Liver (tissue), 9 donors: ENCODE data around the gene FKBP5. TPM values are rescaled to one million over a fixed set of nuclear protein-coding genes. Genes with fewer than 3 reads are reported as not detected.

Experiments
- DNase-seq: peaks from one replicate; pipeline ENCODE4 v3.0.0-alpha.2; 2017; ENCODE audit warnings: low spot score
- H3K27ac ChIP-seq, 2 donors: one replicate each; pipeline ENCODE4 v1.7.0; 2013; ENCODE audit warnings: inconsistent platforms in 2 of 2, low read length in 2 of 2, control low read depth in 1 of 2, low read depth in 1 of 2, mild to moderate bottlenecking in 1 of 2
- H3K27me3 ChIP-seq, 4 donors: one replicate each; pipeline versions ENCODE4 v1.6.1 to v1.7.0; 2013; ENCODE audit warnings: low read length in 3 of 4, inconsistent platforms in 1 of 4, mild to moderate bottlenecking in 1 of 4, moderate library complexity in 1 of 4; ENCODE audit not compliant: control insufficient read depth in 4 of 4, insufficient read depth in 4 of 4
- H3K36me3 ChIP-seq, 4 donors: one replicate each; pipeline versions ENCODE4 v1.6.1 to v1.7.0; 2013; ENCODE audit warnings: low read length in 3 of 4, mild to moderate bottlenecking in 3 of 4, low read depth in 1 of 4, moderate library complexity in 1 of 4; ENCODE audit not compliant: control insufficient read depth in 4 of 4, insufficient read depth in 3 of 4
- H3K4me1 ChIP-seq, 4 donors: one replicate each; pipeline versions ENCODE4 v1.6.1 to v1.7.0; 2013; ENCODE audit warnings: low read length in 3 of 4, mild to moderate bottlenecking in 3 of 4, moderate library complexity in 1 of 4; ENCODE audit not compliant: control insufficient read depth in 4 of 4, insufficient read depth in 4 of 4
- H3K4me3 ChIP-seq, 3 donors: one replicate each; pipeline versions ENCODE4 v1.6.1 to v1.7.0; 2013; ENCODE audit warnings: low read length in 3 of 3, control low read depth in 1 of 3, low read depth in 1 of 3, mild to moderate bottlenecking in 1 of 3
- H3K9ac ChIP-seq, 2 donors: one replicate each; pipeline ENCODE4 v1.7.0; 2013; ENCODE audit warnings: low read length in 2 of 2, mild to moderate bottlenecking in 2 of 2, moderate library complexity in 2 of 2, control low read depth in 1 of 2, low read depth in 1 of 2
- H3K9me3 ChIP-seq, 4 donors: one replicate each; pipeline versions ENCODE4 v1.6.1 to v1.7.0; 2013; ENCODE audit warnings: low read length in 3 of 4; ENCODE audit not compliant: control insufficient read depth in 4 of 4
- ATF3 ChIP-seq: IDR thresholded peaks from 2 replicates; pipeline ENCODE4 v1.6.1; 2016; ENCODE audit warnings: antibody characterized with exemption
- GABPA ChIP-seq, 2 donors: IDR thresholded peaks in 1 of 2; conservative IDR thresholded peaks in 1 of 2; 2 replicates each; pipeline ENCODE4 v1.6.1; 2016; ENCODE audit warnings: antibody characterized with exemption in 2 of 2, mild to moderate bottlenecking in 1 of 2, moderate library complexity in 1 of 2
- HNF4A ChIP-seq, 2 donors: conservative IDR thresholded peaks; 2 replicates each; pipeline ENCODE4 v1.6.1; 2016; ENCODE audit warnings: antibody characterized with exemption in 2 of 2, mild to moderate bottlenecking in 2 of 2
- JUND ChIP-seq, 2 donors: IDR thresholded peaks; 2 replicates each; pipeline ENCODE4 v1.6.1; 2016; ENCODE audit warnings: antibody characterized with exemption in 2 of 2
- MAX ChIP-seq: IDR thresholded peaks from 2 replicates; pipeline ENCODE4 v1.6.1; 2016; ENCODE audit warnings: antibody characterized with exemption
- REST ChIP-seq: IDR thresholded peaks from 2 replicates; pipeline ENCODE4 v1.6.1; 2016; ENCODE audit warnings: antibody characterized with exemption, mild to moderate bottlenecking
- SP1 ChIP-seq: IDR thresholded peaks from 2 replicates; pipeline ENCODE4 v1.6.1; 2018; ENCODE audit warnings: antibody characterized with exemption, mild to moderate bottlenecking
- TAF1 ChIP-seq: conservative IDR thresholded peaks from 2 replicates; pipeline ENCODE4 v1.6.1; 2016; ENCODE audit warnings: antibody characterized with exemption, mild to moderate bottlenecking
- YY1 ChIP-seq: IDR thresholded peaks from 2 replicates; pipeline ENCODE4 v1.6.1; 2016; ENCODE audit warnings: antibody characterized with exemption, mild to moderate bottlenecking
- ZBTB33 ChIP-seq: IDR thresholded peaks from 2 replicates; pipeline ENCODE4 v1.6.1; 2016; ENCODE audit warnings: antibody characterized with exemption
- WGBS: extraction: QIAGEN DNeasy Blood & Tissue Kit; methylation state at CpG from one replicate; pipeline ENCODE4 v1.1.7; 2013; 5-methylcytosine and 5-hydroxymethylcytosine counted together
- polyA plus RNA-seq, 2 donors: library from polyadenylated mRNA; stranded (reverse) in 1 of 2; unstranded in 1 of 2; fragments of 200-250 nt in 1 of 2; fragments of >200 nt in 1 of 2; fragmentation: Nextera tagmentation in 1 of 2; extraction: Ambion mirVana in 1 of 2; gene quantifications; one replicate each; pipeline versions ENCODE4 v1.2.1 to v1.2.3, GENCODE V29; 2013 to 2015
- total RNA-seq, 2 donors: library from RNA; depleted of rRNA; stranded (reverse); fragments of >200 nt; gene quantifications; one replicate each; pipeline ENCODE4 v1.2.3, GENCODE V29; 2014
- donor health status: healthy.
- donor health status: healthy.
- donor health status: healthy.
- donor health status: healthy.
- donor health status: healthy.

The FKBP5 gene
- total and polyA plus RNA-seq, 4 donors: 10.3 to 132 (median 63.7) TPM

- Histone ChIP-seq H3K4me1 (peaks cover 15 to 37% (median 30%) of the 10 kb centered on the region in 4 donors), H3K9ac (no peak overlapping the region), H3K9me3 (no peaks in the 10 kb centered on the region), H3K36me3 (no peaks in the 10 kb centered on the region), H3K27me3 (no peaks in the 10 kb centered on the region), H3K4me3 (no peak overlapping the region), H3K27ac (peak overlapping the region; percentile 26 to 51)
- DNase-seq: no peak
- TF ChIP-seq ZBTB33: no peak
- no peak for TF ChIP-seq GABPA (IDR thresholded peaks at IDR 0.05 in 1 of 2, conservative IDR thresholded peaks at IDR 0.05 in 1 of 2)
- no peak for TF ChIP-seq REST
- TF ChIP-seq HNF4A (conservative IDR thresholded peaks at IDR 0.05): no peak
- peak; percentile 8 for TF ChIP-seq SP1
- WGBS: 65% methylated on average over 21 of the region's 21 CpGs
These were observed 31.4 kb upstream of the FKBP5 start for GRCh38 chr6:35719830-35720733.

- Histone ChIP-seq H3K9me3 (no peaks in the 10 kb centered on the region), H3K27ac (peak overlapping the region in 1 of 2 donors; percentile 51), H3K9ac (no peak overlapping the region), H3K36me3 (no peaks in the 10 kb centered on the region), H3K4me3 (no peak overlapping the region), H3K4me1 (peaks cover 14 to 30% (median 23%) of the 10 kb centered on the region in 4 donors), H3K27me3 (no peaks in the 10 kb centered on the region)
- 68% methylated on average over 5 of the region's 5 CpGs for WGBS
- DNase-seq: no peak
- TF ChIP-seq YY1: no peak
- no peak for TF ChIP-seq JUND (IDR thresholded peaks at IDR 0.05)
- TF ChIP-seq ATF3: no peak
- no peak for TF ChIP-seq HNF4A (conservative IDR thresholded peaks at IDR 0.05)
- TF ChIP-seq MAX: no peak
- TF ChIP-seq TAF1: no peak
These were observed 30.7 kb upstream of the FKBP5 start for GRCh38 chr6:35719404-35719829.
